ENCODE measurements around the gene FERMT2. TPM values are rescaled to one million over a fixed set of nuclear protein-coding genes. Genes with fewer than 3 reads are reported as not detected.

Gene FERMT2
- total RNA-seq, 1 donor from 2014 or later, result 0.51 TPM

GRCh38 chr14:52845081-52845480 is 105.8 kb downstream of the FERMT2 start:
- H3K36me3 Mint-ChIP-seq (ENCODE audit: low read depth), result no peaks in the 10 kb centered on the region
- no peak overlapping the region for H3K27ac Mint-ChIP-seq
- peaks cover 2% of the 10 kb centered on the region for H3K27me3 Mint-ChIP-seq
- peaks cover 2% of the 10 kb centered on the region for H3K4me1 Mint-ChIP-seq
- DNase-seq, result no peak
- POLR2A ChIA-PET, result no interaction called here
- ATAC-seq (ENCODE audit: low read depth), result no peak
- H3K4me3 Mint-ChIP-seq, result no peak overlapping the region
- intact Hi-C loops (cut with micrococcal nuclease), result no loop called here
- H3K9me3 Mint-ChIP-seq, result no peaks in the 10 kb centered on the region
- CTCF ChIA-PET, result no interaction called here
- TF ChIP-seq CTCF (IDR thresholded peaks at IDR 0.05), result no peak

DNA sequence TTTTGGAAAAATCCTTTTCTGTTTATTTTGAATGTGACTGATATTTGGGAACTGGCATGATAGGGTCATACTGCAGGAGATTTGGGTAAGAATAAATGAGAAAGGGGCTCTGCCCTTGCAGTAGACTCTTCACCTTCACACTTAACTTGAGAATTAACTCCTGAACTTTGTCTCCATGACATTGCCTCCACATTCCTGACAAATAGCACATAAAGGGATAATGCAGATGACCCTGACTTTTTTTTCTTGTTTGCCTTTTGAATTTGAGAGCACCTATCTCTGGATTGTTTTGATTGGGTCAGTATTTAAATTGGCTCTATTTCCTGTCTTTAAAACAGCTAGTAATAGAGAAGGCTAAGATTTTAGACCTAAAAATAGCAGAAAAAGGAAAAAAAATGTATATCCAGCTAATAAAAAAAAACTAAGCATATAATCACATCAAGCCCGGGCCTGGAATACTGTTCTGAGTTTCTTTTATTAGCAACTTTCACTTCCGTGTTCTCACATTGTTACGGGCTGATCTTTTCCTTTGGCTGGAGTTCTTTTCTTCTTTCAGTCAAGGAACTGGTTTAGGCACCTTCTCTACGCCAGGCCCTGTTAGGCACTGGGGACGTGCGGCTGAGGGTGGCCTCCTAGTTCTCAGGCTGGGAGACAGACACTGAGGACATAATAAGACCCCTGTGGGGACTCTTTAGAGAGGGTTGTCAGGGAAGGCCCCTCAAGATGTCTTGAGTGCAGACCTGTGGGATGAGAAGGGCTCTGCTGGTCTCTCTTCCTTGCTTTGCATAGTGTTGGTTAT is 106.4 kb downstream of the FERMT2 start:
- intact Hi-C loops (cut with micrococcal nuclease), result no loop called here
- Mint-ChIP-seq H3K27ac (no peak overlapping the region), H3K9me3 (no peaks in the 10 kb centered on the region), H3K36me3 (ENCODE audit: low read depth) (no peaks in the 10 kb centered on the region), H3K27me3 (peaks cover 2% of the 10 kb centered on the region), H3K4me1 (peaks cover 2% of the 10 kb centered on the region), H3K4me3 (no peak overlapping the region)
- no peak for DNase-seq
- ATAC-seq (ENCODE audit: low read depth), result no peak
- no peak for TF ChIP-seq CTCF (IDR thresholded peaks at IDR 0.05)
- POLR2A ChIA-PET, result no interaction called here
- CTCF ChIA-PET, result no interaction called here

- POLR2A ChIA-PET, result no interaction called here
- Mint-ChIP-seq H3K9me3 (no peaks in the 10 kb centered on the region), H3K36me3 (ENCODE audit: low read depth) (no peaks in the 10 kb centered on the region), H3K4me1 (peaks cover 2% of the 10 kb centered on the region), H3K27me3 (peaks cover 2% of the 10 kb centered on the region), H3K27ac (no peak overlapping the region), H3K4me3 (no peak overlapping the region)
- TF ChIP-seq CTCF (IDR thresholded peaks at IDR 0.05), result no peak
- ATAC-seq (ENCODE audit: low read depth), result no peak
- CTCF ChIA-PET, result interaction anchor here (0.7 kb wide), 1 partner anchor 18 kb away, joined by 3 read pairs; no protein-coding TSS in a partner anchor
- intact Hi-C loops (cut with micrococcal nuclease), result no loop called here
- DNase-seq, result no peak
Observed at GRCh38 chr14:52840877-52841276, 110.0 kb downstream of the FERMT2 start.

GRCh38 chr14:52837451-52837850 is 113.4 kb downstream of the FERMT2 start:
- ATAC-seq (ENCODE audit: low read depth), result no peak
- H3K9me3 Mint-ChIP-seq, result no peaks in the 10 kb centered on the region
- H3K27me3 Mint-ChIP-seq, result peaks cover 4% of the 10 kb centered on the region
- no peak overlapping the region for H3K27ac Mint-ChIP-seq
- no peak for TF ChIP-seq CTCF (IDR thresholded peaks at IDR 0.05)
- no peaks in the 10 kb centered on the region for H3K36me3 Mint-ChIP-seq (ENCODE audit: low read depth)
- no peaks in the 10 kb centered on the region for H3K4me1 Mint-ChIP-seq
- ChIA-PET CTCF (no interaction called here), POLR2A (no interaction called here)
- intact Hi-C loops (cut with micrococcal nuclease), result no loop called here
- no peak overlapping the region for H3K4me3 Mint-ChIP-seq
- no peak for DNase-seq

DNA sequence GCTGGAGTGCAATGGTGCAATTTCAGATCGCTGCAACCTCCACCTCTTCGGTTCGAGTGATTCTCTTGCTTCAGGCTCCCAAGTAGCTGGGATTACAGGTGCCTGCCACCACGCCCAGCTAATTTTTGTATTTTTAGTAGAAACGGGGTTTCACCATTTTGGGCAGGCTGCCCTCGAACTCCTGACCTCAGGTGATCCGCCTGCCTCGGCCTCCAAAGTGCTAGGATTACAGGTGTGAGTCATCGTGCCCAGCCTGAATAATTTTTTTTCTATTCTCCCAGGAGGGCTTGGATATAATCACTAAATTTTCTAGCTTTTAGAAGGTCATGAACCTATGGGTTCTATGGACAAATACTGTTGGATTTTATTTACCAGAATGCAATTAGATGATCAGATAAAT is 114.8 kb downstream of the FERMT2 start:
- Mint-ChIP-seq H3K27ac (no peak overlapping the region), H3K4me1 (no peaks in the 10 kb centered on the region), H3K9me3 (no peaks in the 10 kb centered on the region), H3K36me3 (ENCODE audit: low read depth) (no peaks in the 10 kb centered on the region), H3K4me3 (no peak overlapping the region), H3K27me3 (peaks cover 4% of the 10 kb centered on the region)
- ChIA-PET CTCF (interaction anchor here (0.7 kb wide), 1 partner anchor 34 kb away, joined by 3 read pairs; no protein-coding TSS in a partner anchor), POLR2A (no interaction called here)
- no peak for ATAC-seq (ENCODE audit: low read depth)
- DNase-seq, result no peak
- intact Hi-C loops (cut with micrococcal nuclease), result no loop called here
- TF ChIP-seq CTCF (IDR thresholded peaks at IDR 0.05), result no peak

All from activated B cell treated with CpG ODN at 0.5 μM for 24 hours (primary cell).